CD4-positive, alpha-beta T cell treated with Interleukin-17A for 4 hours (primary cell): ENCODE measurements around the gene ZP2.
"Not testable (repeated sequence)": the region's sequence is repeated elsewhere in the genome, so short reads cannot be mapped to it uniquely, and the experiment has no call there.

Experiments
- DNase-seq: peaks from one replicate; pipeline ENCODE4 v3.0.0-alpha.2; 2020; ENCODE audit warnings: mixed read lengths

Gene ZP2

DNA sequence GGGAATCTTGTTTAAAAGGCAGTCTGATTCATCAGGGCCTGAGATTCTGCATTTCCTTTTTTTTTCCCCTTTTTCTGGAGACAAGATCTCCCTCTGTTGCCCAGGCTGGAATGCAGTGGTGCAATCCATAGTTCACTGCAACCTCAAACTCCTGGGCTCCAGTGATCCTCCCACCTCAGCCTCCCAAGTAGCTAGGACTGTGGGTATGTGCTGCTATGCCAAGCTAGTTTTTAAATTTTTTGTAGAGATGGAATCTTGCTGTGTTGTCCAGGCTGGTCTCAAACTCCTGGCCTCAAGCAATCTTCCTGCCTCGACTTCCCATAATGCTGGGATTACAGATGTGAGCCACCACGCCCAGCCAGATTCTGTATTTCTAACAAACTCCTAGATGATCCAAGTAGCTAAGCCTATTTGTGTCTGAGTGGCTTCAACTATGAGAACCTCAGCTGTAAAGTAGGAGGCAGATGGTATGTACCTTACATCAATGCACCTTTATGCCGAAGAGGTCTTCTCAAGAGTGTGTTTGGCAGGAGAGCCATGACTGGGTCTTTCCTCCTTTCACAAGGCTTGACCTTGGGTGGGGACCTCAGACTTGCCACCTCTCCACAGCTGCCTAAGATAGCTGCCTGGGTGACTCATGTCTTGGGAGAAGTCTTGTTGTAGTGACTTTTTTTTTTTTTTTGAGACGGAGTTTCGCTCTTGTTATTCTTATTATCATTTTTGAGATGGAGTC is 42.0 kb downstream of the ZP2 start:
- DNase-seq = no peak

DNA sequence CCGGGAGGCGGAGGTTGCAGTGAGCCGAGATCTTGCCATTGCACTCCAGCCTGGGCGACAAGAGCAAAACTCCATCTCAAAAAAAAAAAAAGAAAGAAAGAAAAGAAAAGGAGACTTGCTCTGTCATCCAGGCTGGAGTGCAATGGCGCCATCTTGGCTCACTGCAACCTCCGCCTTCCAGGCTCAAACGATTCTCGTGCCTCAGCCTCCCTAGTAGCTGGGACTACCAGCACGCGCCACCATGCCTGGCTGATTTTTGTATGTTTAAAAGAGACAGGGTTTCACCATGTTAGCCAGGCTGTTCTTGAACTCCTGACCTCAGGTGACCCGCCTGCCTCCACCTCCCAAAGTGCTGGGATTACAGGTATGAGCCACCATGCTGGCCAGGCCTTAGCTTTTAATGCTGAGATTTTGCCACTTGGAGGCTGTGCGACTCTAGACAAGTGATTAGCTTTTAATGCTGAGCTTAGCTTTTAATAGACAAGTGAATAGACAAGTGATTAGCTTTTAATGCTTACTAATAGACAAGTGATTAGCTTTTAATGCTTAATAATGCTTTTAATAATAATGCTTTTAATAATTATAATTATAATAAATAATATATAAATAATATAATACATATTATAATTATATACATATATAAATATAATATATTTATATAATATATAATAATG is 43.3 kb downstream of the ZP2 start:
- no peak for DNase-seq

DNA sequence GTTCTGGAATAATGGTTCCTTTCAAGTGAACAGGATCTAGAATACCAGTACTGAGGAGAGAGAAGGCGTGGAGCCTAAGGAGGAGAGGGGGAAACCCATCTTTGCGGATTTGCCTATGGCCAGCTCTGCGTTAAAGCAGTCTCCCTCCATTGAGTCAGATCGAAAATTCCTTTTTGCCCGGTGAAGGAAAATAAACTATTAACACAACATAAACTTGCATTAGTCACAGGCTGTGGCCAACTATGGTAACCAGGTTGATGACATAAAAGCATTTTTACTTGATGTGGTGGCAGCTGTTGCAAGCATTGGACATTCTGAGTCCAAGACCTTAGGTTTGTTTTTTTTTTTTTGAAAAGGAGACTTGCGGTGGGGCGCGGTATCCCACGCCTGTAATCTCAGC is 44.0 kb downstream of the ZP2 start:
- no peak for DNase-seq

DNA sequence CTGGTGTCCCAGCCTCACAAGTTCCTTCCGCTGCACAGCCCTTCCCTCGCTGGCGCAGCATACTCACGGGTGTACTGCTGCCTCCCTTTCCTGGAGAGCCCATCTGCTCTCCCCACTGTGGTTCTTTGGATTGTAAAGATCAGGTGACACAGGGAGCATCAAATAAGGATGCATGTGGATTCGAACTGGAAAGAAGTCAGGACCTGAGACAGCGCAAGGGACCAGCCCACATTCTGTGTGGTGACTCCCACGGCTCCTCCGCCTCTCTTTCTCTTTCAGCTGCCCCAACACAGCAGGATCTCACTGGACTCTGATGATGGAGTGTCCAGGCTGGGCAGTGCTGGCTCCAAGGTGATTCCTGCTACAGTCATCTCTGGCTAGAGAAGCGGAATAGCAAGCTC is 44.8 kb downstream of the ZP2 start:
- DNase-seq = no peak

DNA sequence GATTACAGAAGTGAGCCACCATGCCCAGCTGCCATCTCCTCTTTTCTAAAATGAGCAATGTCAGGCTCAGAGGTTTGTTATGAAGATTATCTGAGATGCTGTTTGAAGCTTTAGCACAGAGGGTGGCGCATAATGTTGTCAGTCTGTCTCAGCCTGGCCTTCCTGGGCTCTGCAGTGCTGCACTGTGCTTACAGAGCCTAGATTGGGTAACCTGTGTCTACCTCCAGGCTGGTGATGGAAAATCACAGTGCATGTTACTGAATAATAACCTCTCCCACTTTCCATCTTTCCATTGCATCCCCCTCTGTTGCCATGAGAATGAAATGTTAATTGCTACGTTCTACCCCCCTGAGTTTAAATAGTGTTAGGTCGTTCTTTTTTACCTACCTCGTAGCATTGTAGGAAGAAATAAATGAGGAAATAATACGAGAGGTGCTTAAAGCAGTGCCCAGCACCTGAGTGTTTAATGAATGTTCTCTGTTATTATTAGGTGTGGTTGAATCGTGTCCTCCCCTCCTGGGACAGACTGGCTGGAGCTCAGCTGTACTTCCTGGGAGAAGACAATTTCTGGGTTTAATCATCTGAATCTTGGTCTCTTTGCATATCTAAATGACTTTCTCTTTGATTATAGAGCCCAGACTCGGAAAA is 46.7 kb downstream of the ZP2 start:
- DNase-seq = no peak

DNA sequence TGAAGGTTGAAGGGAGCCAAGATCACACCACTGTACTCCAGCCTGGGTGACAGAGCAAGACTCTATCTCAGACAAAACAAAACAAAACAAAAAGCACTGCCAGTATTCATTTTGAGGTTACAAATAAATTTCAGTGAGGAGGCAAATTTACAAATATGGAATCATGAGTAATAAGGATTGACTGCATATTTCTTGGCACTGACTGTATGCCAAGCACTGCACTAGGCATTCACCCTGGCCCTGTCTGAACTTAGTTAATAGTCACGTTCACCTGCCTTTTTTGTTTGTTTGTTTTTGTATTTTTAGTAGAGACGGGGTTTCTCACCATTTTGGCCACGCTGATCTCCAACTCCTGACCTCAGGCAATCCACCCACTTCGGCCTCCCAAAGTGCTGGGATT is 47.8 kb downstream of the ZP2 start:
- no peak for DNase-seq

DNA sequence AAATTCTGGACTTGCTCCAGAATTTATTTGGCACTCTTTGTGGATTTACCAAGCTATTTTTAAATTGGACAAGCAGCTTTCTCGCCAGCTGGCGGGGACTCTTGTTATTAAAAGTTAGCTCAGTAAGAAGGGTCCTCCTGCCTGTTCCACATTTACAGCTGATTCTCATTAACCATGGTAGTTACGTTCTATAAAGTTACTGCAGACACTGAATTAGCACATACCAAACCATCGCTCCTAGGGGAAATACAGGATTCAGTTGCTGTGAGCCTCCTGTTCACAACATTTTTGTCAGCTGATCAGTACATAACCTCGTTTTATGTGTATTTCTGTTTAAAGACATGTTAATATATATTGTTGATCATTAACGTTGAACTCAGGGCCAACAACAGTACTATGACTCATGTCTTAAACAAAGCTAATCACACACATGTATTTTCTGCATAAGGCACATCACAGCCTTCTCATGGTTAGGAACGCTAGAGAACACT is 48.7 kb downstream of the ZP2 start:
- no peak for DNase-seq

DNA sequence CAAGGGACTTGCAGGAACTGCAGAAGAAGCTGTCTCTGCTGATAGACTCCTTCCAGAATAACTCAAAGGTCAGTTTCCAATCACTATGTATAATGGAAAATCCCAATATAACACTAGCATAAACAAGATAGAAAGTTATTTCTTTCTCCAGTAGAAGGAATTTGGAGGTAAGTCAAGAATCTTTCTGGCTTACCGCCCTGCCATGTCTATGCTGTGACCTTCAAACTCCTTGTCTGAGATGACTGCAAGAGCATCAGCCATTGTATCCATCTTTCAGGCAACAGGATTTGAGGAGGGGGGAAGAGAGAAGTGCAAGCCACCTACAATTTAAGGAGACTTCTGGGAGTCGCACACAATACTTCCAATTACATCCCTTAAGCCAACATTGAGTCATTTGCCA is 50.2 kb downstream of the ZP2 start:
- DNase-seq = no peak

DNA sequence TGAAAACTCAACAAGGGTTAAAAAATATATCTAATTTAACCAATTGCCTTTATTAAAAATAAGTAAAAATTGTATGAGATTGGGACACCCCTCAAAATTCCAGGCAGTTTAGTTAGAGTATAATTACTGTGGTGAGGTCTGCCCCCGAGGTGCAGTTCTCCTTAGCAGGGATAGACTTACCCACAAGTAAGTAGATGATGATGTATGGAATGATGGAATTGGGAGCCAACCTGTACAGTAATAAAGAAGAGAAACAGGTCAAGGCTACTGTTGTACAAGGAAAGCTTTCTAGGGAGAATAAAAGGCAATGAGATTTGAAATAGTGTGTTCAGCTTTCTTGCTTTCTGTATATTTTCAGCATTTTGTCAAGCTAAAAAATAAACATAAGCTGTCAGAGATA is 51.1 kb downstream of the ZP2 start:
- no peak for DNase-seq

DNA sequence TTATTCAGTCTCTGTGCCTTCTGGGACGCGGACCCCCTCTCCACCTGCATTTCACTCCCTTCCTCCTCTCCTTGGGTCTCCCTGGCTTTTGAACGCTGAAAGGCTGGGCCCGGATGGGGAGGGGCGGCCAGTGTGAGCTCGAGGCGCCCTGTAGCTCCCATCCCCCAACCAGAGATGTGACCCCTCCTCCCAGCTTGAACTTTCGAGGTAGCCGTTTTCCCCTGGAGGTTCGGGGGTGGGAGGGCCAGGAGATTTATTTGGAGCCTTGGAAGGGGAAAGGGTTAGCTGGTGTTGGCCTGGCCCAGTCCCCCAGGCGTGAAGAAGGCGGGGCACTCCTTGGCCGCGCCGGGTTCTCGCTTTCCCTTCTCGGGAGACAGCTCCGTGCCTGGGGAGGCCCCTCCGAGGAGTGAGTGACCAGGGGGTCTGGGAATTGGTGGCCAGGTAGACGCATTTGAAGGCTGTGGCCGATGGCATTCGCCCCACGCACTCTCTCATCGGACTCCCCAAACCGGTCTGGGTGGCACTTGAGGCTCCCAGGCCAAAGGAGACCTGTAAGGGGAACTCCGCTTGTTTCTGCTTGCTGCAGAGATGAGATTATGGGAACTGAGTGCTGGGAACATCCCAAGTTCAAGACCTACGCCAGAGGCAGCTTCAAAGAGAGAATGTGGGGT is 52.0 kb downstream of the ZP2 start:
- DNase-seq = peak; percentile 43

DNA sequence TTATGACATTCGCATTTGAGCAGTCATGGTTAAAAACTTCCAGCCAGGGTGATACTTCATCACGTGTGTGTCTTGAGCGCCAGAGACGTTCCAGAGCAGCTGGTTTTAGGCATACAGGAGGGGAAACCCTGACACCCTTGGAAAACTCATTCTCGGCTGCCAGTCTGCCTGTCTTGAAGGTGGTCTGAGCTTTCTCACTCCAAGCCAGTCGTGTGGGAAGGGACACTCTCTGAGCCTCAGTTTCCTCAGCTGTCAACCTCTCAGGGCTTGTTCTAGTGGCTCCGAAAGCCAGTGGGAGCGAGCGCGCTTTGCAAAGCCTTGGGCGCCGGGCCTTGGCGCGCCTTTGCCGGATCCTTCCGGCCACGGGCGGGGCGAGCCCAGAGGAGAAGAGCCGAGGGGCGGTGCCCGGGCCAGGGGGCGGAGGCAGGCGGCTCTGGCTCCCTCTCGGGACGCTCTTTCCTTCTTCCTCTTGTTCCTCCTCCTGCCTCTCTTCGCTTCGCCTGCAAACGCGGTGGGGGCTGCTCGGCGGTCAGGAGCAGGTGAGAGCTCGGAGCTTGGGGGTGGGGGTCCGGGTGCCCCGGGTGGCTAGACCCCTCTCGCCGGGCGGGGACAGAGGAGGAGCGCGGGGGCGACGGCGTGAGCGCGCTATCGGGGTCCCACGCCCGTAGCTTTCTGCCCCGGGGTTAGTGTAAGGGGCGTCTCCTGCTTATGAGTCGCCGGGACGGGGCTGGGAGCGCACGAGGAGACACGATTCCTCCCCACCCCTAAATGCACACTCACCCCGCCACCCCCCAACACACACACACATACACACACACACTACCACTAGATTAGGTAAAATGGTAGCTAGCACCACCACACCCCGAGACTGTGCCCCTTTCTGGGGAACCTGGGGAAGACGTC is 52.9 kb downstream of the ZP2 start, which contains the start of gene LDAF1:
TSS of gene LDAF1 (plus strand) at position 467 of the 903 bp plus-strand sequence. CDS start 2,509 bp downstream, outside the sequence.
- peak; percentile 89 for DNase-seq

DNA sequence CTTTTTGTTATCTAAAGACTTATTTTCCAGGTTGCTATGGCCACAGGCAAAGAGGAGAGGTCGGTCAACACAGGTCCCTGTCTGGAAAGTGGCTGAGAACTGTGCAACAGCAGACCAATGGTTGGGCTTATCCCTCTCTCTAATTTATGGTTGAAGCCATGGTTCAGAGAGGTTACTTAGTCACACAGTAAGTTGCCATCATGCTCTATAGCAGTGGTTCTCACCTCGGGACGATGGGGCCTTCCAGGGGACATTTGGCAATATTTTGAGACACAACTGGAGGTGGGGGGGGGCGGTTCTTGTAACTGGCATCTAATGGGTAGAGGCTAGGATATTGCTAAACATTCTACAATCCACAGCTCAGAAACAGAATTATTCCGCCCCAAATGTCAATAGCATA is 53.7 kb downstream of the ZP2 start:
- DNase-seq = no peak

DNA sequence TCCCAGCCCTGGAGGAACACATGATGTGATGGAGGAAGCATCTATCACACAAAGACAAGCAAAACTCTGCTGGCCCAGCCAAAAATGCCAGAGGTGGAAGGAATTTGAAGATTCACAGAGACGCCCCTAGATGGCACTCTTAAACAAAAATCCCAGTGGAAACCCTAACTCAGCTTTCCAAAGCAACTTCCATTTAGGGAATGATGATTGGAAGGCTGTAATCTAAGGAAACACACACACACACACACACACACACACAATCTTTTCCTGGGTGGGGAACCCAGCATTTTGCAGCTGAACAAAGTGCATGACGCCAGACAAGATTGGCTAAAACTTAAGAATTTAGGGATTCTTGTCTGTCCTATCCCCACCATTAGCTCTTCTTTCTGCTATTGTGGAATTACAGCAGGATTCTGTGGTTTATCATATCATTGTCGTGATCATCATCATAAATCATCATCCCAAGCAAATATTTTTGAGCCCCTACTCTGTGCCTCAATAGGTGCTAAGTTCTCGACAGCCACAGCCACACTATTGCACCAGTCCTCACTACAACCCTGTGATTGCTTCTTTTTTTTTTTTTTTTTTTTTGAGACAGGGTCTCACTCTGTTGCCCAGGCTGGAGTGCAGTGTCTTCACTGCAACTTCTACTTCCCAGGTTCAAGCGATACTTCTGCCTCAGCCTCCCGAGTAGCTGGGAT is 54.5 kb downstream of the ZP2 start:
- DNase-seq = peak; percentile 34

DNA sequence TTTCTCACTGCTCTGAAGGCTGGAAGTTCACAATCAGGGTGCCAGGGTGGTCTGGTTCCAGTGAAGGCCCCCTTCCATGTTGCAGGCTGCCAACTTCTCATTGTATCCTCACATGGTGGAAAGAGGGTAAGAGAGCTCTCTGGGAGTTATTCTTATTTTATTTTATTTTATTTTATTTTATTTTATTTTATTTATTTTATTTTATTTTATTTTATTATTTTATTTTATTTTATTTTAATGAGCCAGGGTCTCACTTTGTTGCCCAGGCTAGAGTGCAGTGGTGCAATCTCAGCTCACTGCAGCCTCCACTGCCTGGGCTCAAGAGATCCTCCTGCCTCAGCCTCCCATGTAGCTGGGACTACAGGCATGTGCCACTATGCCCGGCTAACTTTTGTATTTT is 55.4 kb downstream of the ZP2 start:
- DNase-seq = not testable (repeated sequence)

DNA sequence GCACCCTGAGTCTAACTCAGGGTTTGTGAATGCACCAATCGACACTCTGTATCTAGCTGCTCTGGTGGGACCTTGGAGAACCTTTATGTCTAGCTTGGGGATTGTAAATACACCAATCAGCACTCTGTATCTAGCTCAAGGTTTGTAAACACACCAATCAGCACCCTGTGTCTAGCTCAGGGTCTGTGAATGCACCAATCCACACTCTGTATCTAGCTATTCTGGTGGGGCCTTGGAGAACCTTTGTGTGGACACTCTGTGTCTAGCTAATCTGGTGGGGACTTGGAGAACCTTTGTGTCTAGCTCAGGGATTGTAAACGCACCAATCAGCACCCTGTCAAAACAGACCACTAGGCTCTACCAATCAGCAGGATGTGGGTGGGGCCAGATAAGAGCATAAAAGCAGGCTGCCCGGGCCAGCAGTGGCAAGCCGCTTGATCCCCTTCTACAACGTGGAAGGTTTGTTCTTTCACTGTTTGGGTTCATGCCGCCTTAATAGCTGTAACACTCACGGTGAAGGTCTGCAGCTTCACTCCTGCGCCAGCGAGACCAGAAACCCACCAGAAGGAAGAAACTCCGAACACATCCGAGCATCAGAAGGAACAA is 58.1 kb downstream of the ZP2 start:
- not testable (repeated sequence) for DNase-seq

DNA sequence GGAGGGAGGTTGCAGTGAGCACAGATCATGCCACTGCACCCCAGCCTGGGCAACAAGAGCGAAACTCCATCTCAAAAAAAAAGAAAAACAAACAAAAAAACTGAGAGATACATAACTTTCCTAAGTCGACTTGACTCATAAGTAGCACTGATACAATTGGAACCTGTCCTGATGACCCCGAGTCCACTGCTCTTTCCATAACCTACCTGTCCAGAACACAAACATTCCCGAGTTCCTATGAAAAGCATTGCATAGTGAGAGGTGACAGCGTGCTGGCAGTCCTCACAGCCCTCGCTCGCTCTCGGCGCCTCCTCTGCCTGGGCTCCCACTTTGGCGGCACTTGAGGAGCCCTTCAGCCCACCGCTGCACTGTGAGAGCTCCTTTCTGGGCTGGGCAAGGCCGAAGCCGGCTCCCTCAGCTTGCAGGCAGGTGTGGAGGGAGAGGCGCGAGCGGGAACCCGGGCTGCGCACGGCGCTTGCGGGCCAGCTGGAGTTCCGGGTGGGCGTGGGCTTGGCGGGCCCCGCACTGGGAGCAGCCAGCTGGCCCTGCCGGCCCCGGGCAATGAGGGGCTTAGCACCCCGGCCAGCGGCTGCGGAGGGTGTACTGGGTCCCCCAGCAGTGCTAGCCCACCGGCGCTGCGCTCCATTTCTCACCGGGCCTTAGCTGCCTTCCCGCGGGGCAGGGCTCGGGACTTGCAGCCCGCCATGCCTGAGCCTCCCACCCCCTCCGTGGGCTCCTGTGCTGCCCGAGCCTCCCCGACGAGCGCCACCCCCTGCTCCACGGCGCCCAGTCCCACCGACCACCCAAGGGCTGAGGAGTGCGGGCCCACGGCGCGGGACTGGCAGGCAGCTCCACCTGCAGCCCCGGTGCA is 59.0 kb downstream of the ZP2 start:
- not testable (repeated sequence) for DNase-seq

DNA sequence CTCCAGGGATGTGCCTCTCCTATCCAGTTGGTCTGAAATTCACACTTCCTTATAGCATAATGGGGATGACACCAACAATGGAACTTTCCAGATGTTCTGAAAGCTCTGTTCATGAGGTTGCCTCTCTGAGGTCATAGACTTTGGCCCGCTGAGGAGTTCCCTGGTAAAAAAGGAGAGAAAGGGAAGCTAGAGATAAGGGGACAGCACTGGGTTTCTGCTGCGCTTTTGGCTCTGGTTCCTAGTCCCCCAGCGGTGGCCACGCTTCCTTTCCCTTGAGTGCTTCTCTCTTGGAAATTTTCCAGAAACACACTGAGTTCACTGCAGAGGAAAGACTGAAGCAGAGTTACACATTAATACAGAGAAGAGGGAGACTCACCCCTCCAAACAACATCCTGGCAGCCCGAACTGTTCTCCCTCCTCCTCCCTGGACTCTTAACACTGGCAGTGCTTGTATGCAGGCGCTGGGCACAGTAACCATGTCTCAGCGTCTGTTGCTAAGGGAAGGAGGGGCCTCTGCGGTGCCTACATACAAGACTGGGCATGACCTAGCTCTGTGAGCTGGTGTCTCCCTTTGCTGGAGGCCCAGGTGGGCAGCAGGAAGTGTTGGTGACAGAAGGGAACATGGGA is 60.9 kb downstream of the ZP2 start, which contains the start of gene DNAH3:
TSS of gene DNAH3 (minus strand) at position 472 of the 627 bp plus-strand sequence. CDS start 527 bp downstream, outside the sequence.
- DNase-seq = no peak
